MM.1S (cell line): ENCODE results near the gene ZMYND10.

Experiments used
- EZH2 ChIP-seq: fragments of 300-600 bp; sonication (generic); optimal IDR thresholded peaks from 2 replicates; pipeline ENCODE3; 2017; ENCODE audit warnings: low read depth, mild to moderate bottlenecking, antibody characterized with exemption, low read length, mixed read lengths
- EZH2phosphoT487 ChIP-seq: fragments of 300-600 bp; sonication (generic); IDR thresholded peaks from 2 replicates; pipeline ENCODE4 v1.6.1; 2018; ENCODE audit warnings: antibody characterized with exemption, low read length
- TF ChIP-seq, protein P1 (sequence below): fragments of 300-600 bp; sonication (generic); IDR thresholded peaks from 2 replicates; pipeline ENCODE4 v1.5.1; 2016; ENCODE audit warnings: antibody characterized with exemption, low read length, mixed read lengths

DNA sequence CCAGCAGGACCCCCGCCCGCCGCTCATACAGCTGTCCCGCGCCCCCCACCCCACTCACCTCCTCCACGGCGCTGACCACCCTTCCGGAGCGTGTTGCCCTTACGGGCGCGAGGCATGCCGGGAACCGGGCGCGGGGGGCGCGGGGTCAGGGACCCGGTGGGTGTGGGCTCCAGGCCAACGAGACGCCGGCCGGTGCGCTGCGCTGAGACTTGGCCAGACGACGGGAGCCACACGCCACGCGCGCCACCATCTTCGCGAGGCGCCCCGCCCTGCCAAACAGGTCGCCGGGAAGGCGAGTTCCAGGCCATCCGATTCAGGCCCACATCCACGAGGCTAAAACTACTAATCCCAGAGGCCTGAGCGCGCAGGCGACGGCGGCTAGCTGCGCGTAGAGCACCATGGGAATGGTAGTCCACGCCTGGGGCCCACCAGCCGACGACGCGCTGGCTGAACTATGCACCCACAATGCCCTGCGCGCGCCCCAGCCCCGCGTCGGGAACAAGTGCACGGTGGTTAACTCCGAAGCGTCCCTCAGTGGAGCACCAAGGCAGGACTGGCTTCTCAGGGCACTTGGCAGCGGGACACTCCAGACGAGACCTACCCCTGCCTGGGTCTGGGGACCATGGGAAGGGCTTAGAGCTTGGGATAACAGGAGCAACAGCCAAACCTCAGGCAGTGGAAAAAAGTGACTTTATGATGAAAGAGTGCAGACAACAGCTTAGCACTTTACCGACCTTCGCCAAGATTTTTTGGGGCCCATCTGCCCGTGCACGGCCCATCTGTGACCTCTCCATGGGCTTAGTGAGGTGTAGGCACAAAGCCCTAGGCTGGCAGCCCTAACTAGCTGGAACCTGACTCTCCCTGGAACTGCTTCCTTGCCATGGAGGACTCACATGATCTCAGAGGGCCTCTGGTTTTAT lies 53.1 kb downstream of the ZMYND10 start, which contains the start of gene IFRD2:
- TF ChIP-seq, protein P1, sequence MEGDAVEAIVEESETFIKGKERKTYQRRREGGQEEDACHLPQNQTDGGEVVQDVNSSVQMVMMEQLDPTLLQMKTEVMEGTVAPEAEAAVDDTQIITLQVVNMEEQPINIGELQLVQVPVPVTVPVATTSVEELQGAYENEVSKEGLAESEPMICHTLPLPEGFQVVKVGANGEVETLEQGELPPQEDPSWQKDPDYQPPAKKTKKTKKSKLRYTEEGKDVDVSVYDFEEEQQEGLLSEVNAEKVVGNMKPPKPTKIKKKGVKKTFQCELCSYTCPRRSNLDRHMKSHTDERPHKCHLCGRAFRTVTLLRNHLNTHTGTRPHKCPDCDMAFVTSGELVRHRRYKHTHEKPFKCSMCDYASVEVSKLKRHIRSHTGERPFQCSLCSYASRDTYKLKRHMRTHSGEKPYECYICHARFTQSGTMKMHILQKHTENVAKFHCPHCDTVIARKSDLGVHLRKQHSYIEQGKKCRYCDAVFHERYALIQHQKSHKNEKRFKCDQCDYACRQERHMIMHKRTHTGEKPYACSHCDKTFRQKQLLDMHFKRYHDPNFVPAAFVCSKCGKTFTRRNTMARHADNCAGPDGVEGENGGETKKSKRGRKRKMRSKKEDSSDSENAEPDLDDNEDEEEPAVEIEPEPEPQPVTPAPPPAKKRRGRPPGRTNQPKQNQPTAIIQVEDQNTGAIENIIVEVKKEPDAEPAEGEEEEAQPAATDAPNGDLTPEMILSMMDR = no peak
- TF ChIP-seq EZH2 = no peak
- no peak for TF ChIP-seq EZH2phosphoT487
